ENCODE results near the gene SLIT3. TPM values are rescaled to one million over a fixed set of nuclear protein-coding genes. Genes with fewer than 3 reads are reported as not detected.

SLIT3 gene
- total RNA-seq, 3 donors from 2014 or later, result 30.7 to 103 (median 54.1) TPM

- H3K27ac ChIP-seq, result no peak overlapping the region
- H3K4me3 ChIP-seq, result no peak overlapping the region
- H3K4me1 ChIP-seq, result no peaks in the 10 kb centered on the region
- H3K9me3 ChIP-seq, result no peaks in the 10 kb centered on the region
- no peak for DNase-seq (ENCODE audit: low spot score in 2 of 2)
- no peaks in the 10 kb centered on the region for H3K36me3 ChIP-seq
- intact Hi-C loops (cut with DNase I; ENCODE audit: low total_unique reads), result no loop called here
- no peak for TF ChIP-seq POLR2AphosphoS5 (IDR thresholded peaks at IDR 0.05)
- TF ChIP-seq CTCF (IDR thresholded peaks at IDR 0.05), result no peak
- no peak for TF ChIP-seq POLR2A (IDR thresholded peaks at IDR 0.05)
- H3K27me3 ChIP-seq, result no peaks in the 10 kb centered on the region
Observed at GRCh38 chr5:168778536-168778935, 522.4 kb downstream of the SLIT3 start.

DNA sequence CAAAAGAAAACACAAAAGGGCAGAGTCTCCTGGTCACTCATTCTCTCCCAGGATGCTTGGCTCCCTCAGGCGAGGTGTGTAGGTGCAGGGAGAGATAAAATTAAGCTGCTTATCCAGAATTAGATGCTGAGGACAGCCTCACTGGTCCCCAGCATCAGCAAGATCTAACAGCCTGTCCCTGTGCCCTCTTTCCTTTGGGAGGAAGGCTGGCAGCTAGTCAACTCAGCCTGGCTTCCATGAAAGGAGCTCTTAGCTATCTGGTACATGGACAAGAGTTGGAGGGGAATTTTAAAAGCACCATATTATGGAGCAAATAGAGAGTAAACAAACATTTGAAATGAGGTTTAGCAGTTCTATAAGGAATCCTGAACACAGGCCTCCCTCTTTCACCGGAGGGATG is 523.3 kb downstream of the SLIT3 start:
- Histone ChIP-seq H3K9me3 (no peaks in the 10 kb centered on the region), H3K4me3 (no peak overlapping the region), H3K27ac (no peak overlapping the region), H3K4me1 (no peaks in the 10 kb centered on the region), H3K27me3 (no peaks in the 10 kb centered on the region), H3K36me3 (no peaks in the 10 kb centered on the region)
- TF ChIP-seq CTCF (IDR thresholded peaks at IDR 0.05) (no peak), POLR2AphosphoS5 (IDR thresholded peaks at IDR 0.05) (no peak), POLR2A (IDR thresholded peaks at IDR 0.05) (no peak)
- intact Hi-C loops (cut with DNase I; ENCODE audit: low total_unique reads), result no loop called here
- DNase-seq (ENCODE audit: low spot score in 2 of 2), result no peak

DNA sequence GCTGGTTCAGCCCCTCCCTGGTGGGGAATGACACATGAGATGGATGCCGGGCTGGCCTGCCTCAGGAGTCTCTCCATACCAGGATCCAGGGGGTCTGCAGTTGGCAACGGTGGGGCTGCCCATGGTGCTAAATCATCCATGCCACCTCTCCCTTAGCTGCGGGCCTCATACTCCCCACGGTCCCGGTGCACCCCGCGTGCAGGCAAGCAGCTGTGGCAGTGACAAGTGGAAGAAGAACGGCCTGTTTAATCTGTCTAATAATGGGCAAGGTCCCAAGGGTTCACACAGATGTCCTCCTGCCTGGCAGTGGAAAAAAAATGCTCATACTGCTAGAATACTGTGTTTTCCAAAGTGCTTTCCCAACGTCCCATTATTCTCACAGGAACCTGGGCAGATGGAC is 524.9 kb downstream of the SLIT3 start:
- H3K27ac ChIP-seq, result no peak overlapping the region
- H3K36me3 ChIP-seq, result no peaks in the 10 kb centered on the region
- no peaks in the 10 kb centered on the region for H3K4me1 ChIP-seq
- no peak overlapping the region for H3K4me3 ChIP-seq
- no peak for DNase-seq (ENCODE audit: low spot score in 2 of 2)
- intact Hi-C loops (cut with DNase I; ENCODE audit: low total_unique reads), result no loop called here
- TF ChIP-seq CTCF (IDR thresholded peaks at IDR 0.05) (no peak), POLR2AphosphoS5 (IDR thresholded peaks at IDR 0.05) (no peak), POLR2A (IDR thresholded peaks at IDR 0.05) (no peak)
- no peaks in the 10 kb centered on the region for H3K9me3 ChIP-seq
- no peaks in the 10 kb centered on the region for H3K27me3 ChIP-seq

- intact Hi-C loops (cut with DNase I; ENCODE audit: low total_unique reads), result no loop called here
- Histone ChIP-seq H3K4me3 (no peak overlapping the region), H3K27me3 (no peaks in the 10 kb centered on the region), H3K27ac (no peak overlapping the region), H3K9me3 (no peaks in the 10 kb centered on the region), H3K4me1 (no peaks in the 10 kb centered on the region), H3K36me3 (no peaks in the 10 kb centered on the region)
- no peak for TF ChIP-seq POLR2AphosphoS5 (IDR thresholded peaks at IDR 0.05)
- TF ChIP-seq POLR2A (IDR thresholded peaks at IDR 0.05), result no peak
- no peak for TF ChIP-seq CTCF (IDR thresholded peaks at IDR 0.05)
- no peak for DNase-seq (ENCODE audit: low spot score in 2 of 2)
Observed at GRCh38 chr5:168773226-168773625, 527.7 kb downstream of the SLIT3 start.

- H3K36me3 ChIP-seq, result no peaks in the 10 kb centered on the region
- intact Hi-C loops (cut with DNase I; ENCODE audit: low total_unique reads), result no loop called here
- no peak overlapping the region for H3K4me3 ChIP-seq
- no peak for TF ChIP-seq POLR2AphosphoS5 (IDR thresholded peaks at IDR 0.05)
- TF ChIP-seq POLR2A (IDR thresholded peaks at IDR 0.05), result no peak
- TF ChIP-seq CTCF (IDR thresholded peaks at IDR 0.05), result no peak
- H3K4me1 ChIP-seq, result no peaks in the 10 kb centered on the region
- H3K27me3 ChIP-seq, result no peaks in the 10 kb centered on the region
- no peak for DNase-seq (ENCODE audit: low spot score in 2 of 2)
- no peaks in the 10 kb centered on the region for H3K9me3 ChIP-seq
- H3K27ac ChIP-seq, result no peak overlapping the region
Observed at GRCh38 chr5:168772316-168772961, 528.5 kb downstream of the SLIT3 start.

Measured in breast epithelium (tissue), 4 donors.